GM18867 (cell line): ENCODE results near the gene KATNAL1.

Experiments used
- ATAC-seq: cut with Tn5 transposase; IDR thresholded peaks from one replicate; pipeline ENCODE4 v1.9.1; 2021; ENCODE audit warnings: mild to moderate bottlenecking, moderate library complexity; ENCODE audit not compliant: unreplicated experiment

KATNAL1 gene

GRCh38 chr13:30170569-30170968 lies 136.8 kb downstream of the KATNAL1 start:
- no peak for ATAC-seq

- ATAC-seq, result no peak
These were observed 137.9 kb downstream of the KATNAL1 start for GRCh38 chr13:30169442-30169841.

GRCh38 chr13:30165796-30166195 lies 141.6 kb downstream of the KATNAL1 start:
- no peak for ATAC-seq

- ATAC-seq, result no peak
These were observed 142.3 kb downstream of the KATNAL1 start for GRCh38 chr13:30165071-30165470.

GRCh38 chr13:30164146-30164545 lies 143.2 kb downstream of the KATNAL1 start:
- no peak for ATAC-seq

- no peak for ATAC-seq
These were observed 143.9 kb downstream of the KATNAL1 start for GRCh38 chr13:30163441-30163840.

GRCh38 chr13:30159446-30159839 lies 147.9 kb downstream of the KATNAL1 start:
- ATAC-seq, result no peak

- ATAC-seq, result no peak
These were observed 148.4 kb downstream of the KATNAL1 start for GRCh38 chr13:30158774-30159445.

- ATAC-seq, result peak; percentile 47
These were observed 149.7 kb downstream of the KATNAL1 start for GRCh38 chr13:30157616-30157993.

GRCh38 chr13:30156826-30157615 lies 150.3 kb downstream of the KATNAL1 start:
- peak; percentile 28 for ATAC-seq

GRCh38 chr13:30156270-30156669 lies 151.1 kb downstream of the KATNAL1 start:
- ATAC-seq, result no peak

GRCh38 chr13:30154931-30155330 lies 152.4 kb downstream of the KATNAL1 start:
- ATAC-seq, result no peak

GRCh38 chr13:30154531-30154930 lies 152.8 kb downstream of the KATNAL1 start:
- ATAC-seq, result no peak

- no peak for ATAC-seq
These were observed 153.6 kb downstream of the KATNAL1 start for GRCh38 chr13:30153545-30154426.
